NCI-H1436 treated with DMSO at 0.1 percent for 48 hours (cell line): ENCODE results near the gene CXorf58.
"Not testable (repeated sequence)": the region's sequence is repeated elsewhere in the genome, so short reads cannot be mapped to it uniquely, and the experiment has no call there.

Experiments used
- DNase-seq: peaks from one replicate; lab custom pipeline; 2025; lab: John Stamatoyannopoulos, UW

Gene CXorf58

GRCh38 chrX:23907498-23908218 is at the start of gene CXorf58, which contains the start of gene APOO:
CXorf58 (plus strand) TSS chrX:23908006; CDS start chrX:23910303, 2,297 bp downstream.
APOO (minus strand) TSS chrX:23907938; CDS start chrX:23907702, 236 bp downstream.
- DNase-seq: peak; percentile 59

GRCh38 chrX:23859238-23859637 is 48.6 kb upstream of the CXorf58 start:
- not testable (repeated sequence) for DNase-seq

- DNase-seq: no peak
Measured at GRCh38 chrX:23861215-23861896, 46.5 kb upstream of the CXorf58 start.

GRCh38 chrX:23861952-23862351 is 45.9 kb upstream of the CXorf58 start:
- not testable (repeated sequence) for DNase-seq

- DNase-seq: no peak
Measured at GRCh38 chrX:23864742-23865326, 43.0 kb upstream of the CXorf58 start.

- DNase-seq: no peak
Measured at GRCh38 chrX:23870041-23870440, 37.8 kb upstream of the CXorf58 start.

- no peak for DNase-seq
Measured at GRCh38 chrX:23871905-23872546, 35.8 kb upstream of the CXorf58 start.

- no peak for DNase-seq
Measured at GRCh38 chrX:23879380-23880090, 28.3 kb upstream of the CXorf58 start.

GRCh38 chrX:23883737-23884354 is 24.0 kb upstream of the CXorf58 start:
- no peak for DNase-seq

- DNase-seq: no peak
Measured at GRCh38 chrX:23884427-23885024, 23.3 kb upstream of the CXorf58 start.

- DNase-seq: no peak
Measured at GRCh38 chrX:23885803-23886202, 22.0 kb upstream of the CXorf58 start.

GRCh38 chrX:23887451-23887850 is 20.4 kb upstream of the CXorf58 start:
- no peak for DNase-seq

GRCh38 chrX:23887918-23888317 is 19.9 kb upstream of the CXorf58 start:
- DNase-seq: no peak

- no peak for DNase-seq
Measured at GRCh38 chrX:23888887-23889501, 18.8 kb upstream of the CXorf58 start.

- DNase-seq: no peak
Measured at GRCh38 chrX:23890933-23891332, 16.9 kb upstream of the CXorf58 start.

- not testable (repeated sequence) for DNase-seq
Measured at GRCh38 chrX:23894993-23895392, 12.8 kb upstream of the CXorf58 start.

GRCh38 chrX:23896539-23896938 is 11.3 kb upstream of the CXorf58 start:
- not testable (repeated sequence) for DNase-seq

- DNase-seq: no peak
Measured at GRCh38 chrX:23896981-23897380, 10.8 kb upstream of the CXorf58 start.

GRCh38 chrX:23898412-23898959 is 9.3 kb upstream of the CXorf58 start:
- DNase-seq: no peak

- DNase-seq: no peak
Measured at GRCh38 chrX:23900220-23900797, 7.5 kb upstream of the CXorf58 start.
